PC-9 (cell line): ENCODE measurements around the gene KCNAB2. TPM values are rescaled to one million over a fixed set of nuclear protein-coding genes. Genes with fewer than 3 reads are reported as not detected.

ENCODE experiments used
- BruUV-seq: library from RNA; stranded (reverse); fragments of 400-500 nt; replicated peaks from 2 replicates; lab custom pipeline; 2021; lab: Mats Ljungman, UMichigan
- CTCF ChIA-PET: fragments of 300-600 bp; sonication (Branson Sonifier 250); formaldehyde crosslinking; loops from one replicate; lab custom pipeline; 2022; ENCODE audit warnings: antibody characterized with exemption; lab: Charles Lee
- POLR2A ChIA-PET: fragments of 300-600 bp; sonication (Branson Sonifier 250); formaldehyde crosslinking; loops from one replicate; lab custom pipeline; 2022; ENCODE audit warnings: antibody characterized with exemption; ENCODE audit not compliant: unreplicated experiment; lab: Charles Lee
- DNase-seq, 2 experiments: peaks; one replicate each; pipeline versions ENCODE4 v3.0.0 to v3.0.0-alpha.2; 2015 to 2022; ENCODE audit warnings: mixed read lengths in 1 of 2
- H2AFZ ChIP-seq: fragments of 200-600 bp; sonication (generic); 2 replicates; pipeline ENCODE4 v1.8.1; 2017; ENCODE audit warnings: antibody characterized with exemption
- H3F3A ChIP-seq: fragments of 200-600 bp; sonication (generic); 2 replicates; pipeline ENCODE4 v1.8.1; 2017; ENCODE audit warnings: antibody characterized with exemption, mild to moderate bottlenecking, low read depth; ENCODE audit not compliant: insufficient read depth
- H3K27ac ChIP-seq: fragments of 200-600 bp; sonication (generic); 2 replicates; pipeline ENCODE4 v1.6.1; 2016; ENCODE audit warnings: mixed run types
- H3K27me3 ChIP-seq: fragments of 200-600 bp; sonication (generic); 2 replicates; pipeline ENCODE4 v1.6.1; 2016; ENCODE audit warnings: low read depth, mixed run types; ENCODE audit not compliant: insufficient read depth
- H3K36me3 ChIP-seq: fragments of 200-600 bp; sonication (generic); 2 replicates; pipeline ENCODE4 v1.6.1; 2016; ENCODE audit warnings: low read depth, mixed run types
- H3K4me1 ChIP-seq: fragments of 200-600 bp; sonication (generic); replicated peaks from 2 replicates; pipeline ENCODE4 v1.6.1; 2016; ENCODE audit warnings: mixed run types; ENCODE audit not compliant: insufficient read depth
- H3K4me2 ChIP-seq: fragments of 200-600 bp; sonication (generic); 2 replicates; pipeline ENCODE4 v1.6.1; 2017; ENCODE audit warnings: mixed run types
- H3K4me3 ChIP-seq: fragments of 200-600 bp; sonication (generic); 2 replicates; pipeline ENCODE4 v1.6.1; 2016; ENCODE audit warnings: mixed run types
- H3K79me2 ChIP-seq: fragments of 200-600 bp; sonication (generic); 2 replicates; pipeline ENCODE4 v1.6.1; 2017; ENCODE audit warnings: low read depth, mixed run types
- H3K9me2 ChIP-seq: fragments of 200-600 bp; sonication (generic); 2 replicates; pipeline ENCODE4 v1.8.1; 2017; ENCODE audit warnings: mild to moderate bottlenecking; ENCODE audit not compliant: insufficient read depth
- H3K9me3 ChIP-seq: fragments of 200-600 bp; sonication (generic); 2 replicates; pipeline ENCODE4 v1.8.1; 2016; ENCODE audit warnings: low read depth; ENCODE audit not compliant: insufficient read depth
- H4K20me1 ChIP-seq: fragments of 200-600 bp; sonication (generic); 2 replicates; pipeline ENCODE4 v1.8.1; 2017; ENCODE audit not compliant: insufficient read depth
- EZH2 ChIP-seq: fragments of 200-600 bp; sonication (generic); IDR thresholded peaks from 2 replicates; pipeline ENCODE4 v1.8.0; 2017; ENCODE audit warnings: antibody characterized with exemption, low read depth
- intact Hi-C: fragments of 100-400 bp; cut with micrococcal nuclease; formaldehyde crosslinking; loops from one replicate; pipeline ENCODE4 v1.10.0; 2022; ENCODE audit not compliant: unreplicated experiment
- total RNA-seq: library from RNA; stranded (reverse); gene quantifications from 2 replicates; pipeline ENCODE4 v1.2.3, GENCODE V29; 2021
- TF ChIP-seq, protein P1 (sequence below): fragments of 200-600 bp; sonication (generic); conservative IDR thresholded peaks from 2 replicates; pipeline ENCODE4 v1.6.1; 2017; ENCODE audit warnings: mixed run types, antibody characterized with exemption, mild to moderate bottlenecking, moderate library complexity

Gene KCNAB2
- total RNA-seq, 1 experiment from 2014 or later, result 19.6 TPM

DNA sequence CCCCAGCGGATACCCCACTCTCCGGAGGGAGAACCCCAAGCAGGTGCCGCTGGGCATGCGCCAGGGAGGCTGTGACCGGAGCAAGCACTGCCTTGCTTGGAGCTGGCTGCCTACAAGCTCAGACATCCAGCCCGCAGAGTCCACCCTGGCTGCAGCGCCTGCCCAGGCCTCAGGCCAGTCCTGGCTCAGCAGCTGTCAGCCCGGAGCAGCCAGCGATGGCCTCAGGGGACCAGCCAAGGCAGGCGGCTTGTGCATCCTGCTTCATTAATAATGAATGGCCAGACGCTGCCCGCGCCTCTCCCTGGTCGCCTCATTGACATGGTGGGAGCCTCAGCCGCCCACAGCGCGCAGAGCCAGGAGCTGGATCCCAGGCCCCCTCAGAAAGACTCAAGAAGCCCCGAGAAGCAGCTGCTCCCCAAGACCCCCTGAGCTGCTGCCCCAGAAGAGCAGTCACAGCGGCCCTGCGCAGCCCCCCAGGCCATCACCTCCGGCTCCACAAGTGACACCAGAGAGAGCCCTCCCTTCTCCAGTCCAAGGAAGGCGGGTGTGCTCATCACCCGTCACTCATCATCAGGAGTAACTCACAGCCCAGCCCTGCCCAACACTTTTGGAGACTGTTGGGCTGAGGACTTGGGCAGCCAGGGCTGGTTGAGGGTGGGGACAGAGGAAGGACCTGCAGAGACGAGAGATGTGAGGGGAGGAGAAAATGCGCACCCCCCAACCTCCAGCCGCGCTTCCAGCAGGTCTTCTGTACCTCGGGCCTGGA, 19.6 kb downstream of the KCNAB2 start:
- TF ChIP-seq, protein P1, sequence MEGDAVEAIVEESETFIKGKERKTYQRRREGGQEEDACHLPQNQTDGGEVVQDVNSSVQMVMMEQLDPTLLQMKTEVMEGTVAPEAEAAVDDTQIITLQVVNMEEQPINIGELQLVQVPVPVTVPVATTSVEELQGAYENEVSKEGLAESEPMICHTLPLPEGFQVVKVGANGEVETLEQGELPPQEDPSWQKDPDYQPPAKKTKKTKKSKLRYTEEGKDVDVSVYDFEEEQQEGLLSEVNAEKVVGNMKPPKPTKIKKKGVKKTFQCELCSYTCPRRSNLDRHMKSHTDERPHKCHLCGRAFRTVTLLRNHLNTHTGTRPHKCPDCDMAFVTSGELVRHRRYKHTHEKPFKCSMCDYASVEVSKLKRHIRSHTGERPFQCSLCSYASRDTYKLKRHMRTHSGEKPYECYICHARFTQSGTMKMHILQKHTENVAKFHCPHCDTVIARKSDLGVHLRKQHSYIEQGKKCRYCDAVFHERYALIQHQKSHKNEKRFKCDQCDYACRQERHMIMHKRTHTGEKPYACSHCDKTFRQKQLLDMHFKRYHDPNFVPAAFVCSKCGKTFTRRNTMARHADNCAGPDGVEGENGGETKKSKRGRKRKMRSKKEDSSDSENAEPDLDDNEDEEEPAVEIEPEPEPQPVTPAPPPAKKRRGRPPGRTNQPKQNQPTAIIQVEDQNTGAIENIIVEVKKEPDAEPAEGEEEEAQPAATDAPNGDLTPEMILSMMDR, result no peak
- no peak for TF ChIP-seq EZH2
- Histone ChIP-seq H3K4me1 (peaks cover 2% of the 10 kb centered on the region; the same call in 1 of the 2 replicates), H3K36me3 (no peaks in the 10 kb centered on the region), H3K4me3 (no peak overlapping the region), H3K79me2 (no peaks in the 10 kb centered on the region), H4K20me1 (no peaks in the 10 kb centered on the region), H3K9me3 (no peaks in the 10 kb centered on the region), H3K9me2 (no peaks in the 10 kb centered on the region), H3K4me2 (no peak overlapping the region), H3F3A (no peaks in the 10 kb centered on the region; the same call in 1 of the 2 replicates), H2AFZ (no peak overlapping the region), H3K27ac (no peak overlapping the region), H3K27me3 (no peaks in the 10 kb centered on the region)
- no TSS peak for BruUV-seq
- POLR2A ChIA-PET, result no interaction called here
- CTCF ChIA-PET, result no interaction called here
- no peak for DNase-seq
- intact Hi-C loops, result no loop called here

GRCh38 chr1:6066680-6067079, 21.0 kb downstream of the KCNAB2 start:
- Histone ChIP-seq H3K9me2 (no peaks in the 10 kb centered on the region), H3K4me2 (no peak overlapping the region), H3K4me1 (no peaks in the 10 kb centered on the region), H4K20me1 (no peaks in the 10 kb centered on the region), H3K4me3 (no peak overlapping the region), H3K79me2 (no peaks in the 10 kb centered on the region), H3F3A (no peaks in the 10 kb centered on the region), H3K27me3 (no peaks in the 10 kb centered on the region), H3K36me3 (no peaks in the 10 kb centered on the region), H3K9me3 (no peaks in the 10 kb centered on the region), H3K27ac (no peak overlapping the region), H2AFZ (no peak overlapping the region)
- POLR2A ChIA-PET, result no interaction called here
- BruUV-seq, result no TSS peak
- no peak for TF ChIP-seq EZH2
- no peak for DNase-seq
- intact Hi-C loops, result no loop called here
- CTCF ChIA-PET, result no interaction called here

DNA sequence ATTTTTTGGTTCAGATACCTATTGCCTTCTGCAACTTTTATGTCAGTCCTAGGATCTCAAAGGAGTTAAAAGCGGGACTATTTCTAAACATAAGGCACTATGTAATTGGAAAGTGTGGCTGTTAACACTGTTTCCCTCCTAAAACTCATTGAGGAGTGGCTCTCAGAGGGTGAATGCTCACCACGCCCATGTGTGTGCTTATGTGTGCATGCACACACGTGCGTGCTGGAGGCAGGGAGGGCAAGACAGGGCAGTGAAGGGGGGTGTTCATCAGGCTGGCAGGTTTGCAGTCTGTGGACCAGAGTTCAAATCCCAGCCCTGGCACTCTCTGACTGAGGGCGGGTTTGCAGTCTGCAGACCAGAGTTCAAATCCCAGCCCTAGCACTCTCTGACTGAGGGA, 22.4 kb downstream of the KCNAB2 start:
- H3K36me3 ChIP-seq, result no peaks in the 10 kb centered on the region
- no peak overlapping the region for H3K27ac ChIP-seq
- no peaks in the 10 kb centered on the region for H3K9me3 ChIP-seq
- intact Hi-C loops, result no loop called here
- ChIA-PET CTCF (interaction anchor here (0.5 kb wide), 1 partner anchor 332 kb away, joined by 10 read pairs; no protein-coding TSS in a partner anchor), POLR2A (no interaction called here)
- BruUV-seq, result no TSS peak
- no peaks in the 10 kb centered on the region for H3K79me2 ChIP-seq
- no peaks in the 10 kb centered on the region for H3K4me1 ChIP-seq
- no peak for DNase-seq
- H3K27me3 ChIP-seq, result no peaks in the 10 kb centered on the region
- no peak overlapping the region for H3K4me2 ChIP-seq
- H4K20me1 ChIP-seq, result no peaks in the 10 kb centered on the region
- H2AFZ ChIP-seq, result no peak overlapping the region
- H3K4me3 ChIP-seq, result no peak overlapping the region
- TF ChIP-seq, protein P1, result no peak
- TF ChIP-seq EZH2, result no peak
- no peaks in the 10 kb centered on the region for H3F3A ChIP-seq
- no peaks in the 10 kb centered on the region for H3K9me2 ChIP-seq
